HG02623 (cell line): ENCODE data around the gene MLLT1.

Experiments used
- ATAC-seq: cut with Tn5 transposase; IDR thresholded peaks from one replicate; pipeline ENCODE4 v1.9.1; 2021; ENCODE audit warnings: moderate library complexity; ENCODE audit not compliant: unreplicated experiment

MLLT1 gene

DNA sequence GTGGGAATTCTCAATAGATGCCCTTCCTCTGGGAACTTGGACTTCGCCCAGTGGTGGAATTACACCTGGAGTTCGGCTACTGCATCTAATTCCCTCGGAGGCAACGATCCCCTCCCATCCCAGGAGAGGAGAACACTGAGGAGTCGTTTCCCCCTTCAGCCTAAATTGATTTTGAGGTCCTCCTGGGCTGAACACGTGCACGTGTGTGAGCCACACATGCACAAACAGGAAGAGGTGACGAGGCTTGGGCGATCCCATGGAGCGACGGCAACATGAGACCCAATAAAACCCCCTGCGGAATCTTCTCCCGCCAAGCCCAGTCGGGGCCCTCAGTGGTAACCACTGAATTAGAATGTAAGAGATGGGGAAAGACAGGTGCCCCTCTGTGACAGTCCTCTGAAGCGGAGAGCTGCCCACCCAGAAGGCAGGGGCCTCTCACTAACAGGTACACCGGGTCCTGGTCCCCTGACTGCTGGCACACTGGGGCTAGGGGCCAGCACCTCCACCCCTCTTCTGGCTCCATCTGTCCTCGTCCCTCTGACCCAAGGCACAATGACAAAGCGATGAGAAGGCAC is 4.5 kb downstream of the MLLT1 start:
- ATAC-seq: no peak

- no peak for ATAC-seq
These were observed 5.0 kb downstream of the MLLT1 start for GRCh38 chr19:6274756-6275155.

- no peak for ATAC-seq
These were observed 5.8 kb downstream of the MLLT1 start for GRCh38 chr19:6273701-6274601.

DNA sequence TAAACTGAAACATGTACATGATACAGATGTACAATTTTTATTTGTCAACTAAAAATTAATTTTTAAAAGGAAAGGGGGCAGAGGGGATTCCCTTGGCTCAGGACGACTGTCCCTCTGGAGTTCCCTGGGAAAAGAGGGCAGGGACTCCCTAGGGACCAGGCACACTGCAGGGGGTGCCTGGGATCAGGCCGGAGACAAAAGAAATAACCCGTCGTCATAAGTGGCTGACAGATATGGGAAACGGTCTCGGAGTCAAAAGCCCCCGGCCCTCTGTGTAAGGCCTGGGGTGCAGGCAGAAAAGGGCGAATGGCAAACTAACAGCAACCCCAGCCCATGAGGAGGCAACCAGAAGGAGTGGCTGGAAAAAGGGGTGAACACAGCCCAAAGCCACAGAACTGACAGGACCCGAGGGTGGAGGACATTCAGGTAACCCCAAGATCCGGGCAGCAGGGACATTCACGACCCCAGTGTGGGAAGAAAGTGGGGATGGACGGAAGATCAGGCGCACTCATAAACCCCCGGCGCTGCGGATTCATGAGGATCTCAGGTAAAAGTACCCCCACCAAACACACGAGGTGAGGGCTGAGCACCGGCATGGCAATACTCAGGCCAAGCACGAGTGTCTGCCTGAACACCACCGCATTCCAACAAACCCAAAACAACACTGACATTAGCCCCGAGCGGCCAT is 6.7 kb downstream of the MLLT1 start:
- no peak for ATAC-seq

DNA sequence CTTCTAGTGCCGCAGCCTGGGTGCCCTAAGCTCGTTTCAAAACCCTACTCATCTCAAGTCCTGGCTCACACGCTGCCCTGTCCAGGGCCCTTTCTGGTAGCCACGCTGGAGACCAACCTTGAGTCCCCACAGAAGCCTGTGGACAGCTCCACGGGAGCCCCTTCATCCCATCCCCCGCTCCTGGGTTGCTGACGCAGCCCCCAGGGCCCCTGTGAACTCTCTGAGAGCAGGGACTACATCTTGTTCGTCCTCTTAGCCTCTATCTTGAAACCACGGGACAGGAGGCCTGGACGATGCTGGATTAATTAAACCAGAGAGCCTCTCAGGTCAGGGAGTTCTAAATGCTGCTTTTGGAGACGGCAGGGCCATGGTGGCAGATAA is 7.4 kb downstream of the MLLT1 start:
- ATAC-seq: no peak

- no peak for ATAC-seq
These were observed 7.9 kb downstream of the MLLT1 start for GRCh38 chr19:6271721-6272410.

DNA sequence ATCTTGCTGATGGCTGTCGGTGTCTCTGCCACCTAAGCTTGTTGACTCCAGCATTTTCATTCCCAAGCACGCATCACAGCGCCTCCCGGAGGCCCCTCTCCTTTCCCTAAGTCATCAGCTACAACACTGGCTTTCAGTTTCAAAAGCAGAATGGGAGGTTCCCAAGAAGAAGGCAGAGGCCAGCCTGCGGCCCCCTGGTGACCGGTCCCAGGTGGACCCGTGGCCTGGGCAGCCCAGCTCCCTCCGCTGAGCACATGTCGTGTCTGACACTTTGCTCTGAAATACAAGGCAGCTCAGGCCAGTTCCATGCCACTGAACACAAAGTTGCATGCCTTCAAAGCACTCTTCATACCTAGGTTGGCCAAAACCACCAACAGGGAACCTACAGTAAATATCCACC is 8.5 kb downstream of the MLLT1 start:
- ATAC-seq: no peak

- ATAC-seq: no peak
These were observed 9.0 kb downstream of the MLLT1 start for GRCh38 chr19:6270822-6271221.

DNA sequence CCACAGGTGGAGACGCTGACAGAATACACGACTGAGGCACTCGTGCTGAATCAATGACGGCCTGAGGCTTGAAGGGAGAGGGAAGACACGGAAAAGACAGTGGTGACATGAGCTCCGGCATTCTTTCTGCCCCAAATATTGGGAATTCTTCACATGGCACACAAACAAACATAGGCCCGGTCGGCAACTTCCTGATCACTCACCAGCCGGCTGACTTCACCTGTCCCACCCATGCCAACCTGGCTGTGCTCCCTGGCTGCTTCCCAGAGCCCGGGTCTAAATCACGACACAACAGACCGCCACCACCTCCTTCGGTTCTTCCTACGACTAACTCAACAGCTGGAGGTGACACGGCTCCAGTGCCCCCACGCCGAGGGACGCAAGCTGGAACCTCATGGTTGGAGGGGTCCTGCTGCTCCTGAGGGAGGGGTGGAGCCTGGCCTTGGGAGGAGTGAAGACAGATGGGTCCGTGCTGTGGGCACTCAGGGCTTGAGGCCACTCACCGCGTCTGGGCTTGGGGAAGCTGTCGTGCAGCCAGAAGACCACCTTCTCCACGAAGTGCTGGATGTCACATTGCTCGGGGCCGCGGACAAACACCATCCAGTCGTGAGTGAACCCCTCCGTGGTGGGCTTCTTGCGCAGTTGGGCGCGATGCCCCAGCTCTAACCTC is 9.6 kb downstream of the MLLT1 start:
- ATAC-seq: no peak

DNA sequence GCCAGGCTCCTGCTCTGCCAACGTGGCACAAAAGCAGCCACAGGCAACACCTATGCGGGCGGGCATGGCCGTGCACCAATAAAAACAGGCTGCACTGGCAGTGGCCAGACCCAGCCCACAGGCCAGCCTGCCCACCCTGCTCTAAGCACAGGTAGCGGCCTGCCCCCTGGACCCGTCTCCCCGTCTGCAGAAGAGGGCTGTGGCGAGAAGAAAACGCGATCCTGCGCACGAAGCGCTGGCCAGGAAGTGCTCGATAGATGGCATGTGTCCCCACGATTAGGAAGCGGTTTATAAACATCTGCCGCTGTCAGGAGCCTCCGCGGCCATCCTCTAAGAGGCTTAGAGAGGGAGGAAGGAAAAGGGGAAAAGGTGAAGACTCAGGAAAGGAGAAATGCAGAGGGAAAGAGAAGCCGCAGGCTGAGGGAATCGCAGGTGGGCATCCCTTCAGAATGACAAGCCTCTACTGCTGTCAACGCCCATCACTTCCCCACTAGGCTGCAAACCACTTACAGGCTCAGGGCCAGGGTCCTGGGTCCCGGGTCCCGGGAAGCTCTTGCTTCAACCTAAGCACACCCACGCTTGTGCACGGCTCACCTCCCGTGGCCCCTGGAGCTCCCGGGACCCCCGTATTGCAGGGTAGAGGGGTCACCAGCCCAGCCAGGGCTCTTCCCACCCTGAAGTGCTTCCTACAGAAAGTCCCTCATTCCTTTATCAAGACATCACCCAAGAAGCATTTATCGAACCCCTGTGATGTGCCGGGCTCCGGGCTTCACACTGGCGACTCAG is 10.5 kb downstream of the MLLT1 start:
- ATAC-seq: no peak

GRCh38 chr19:6268382-6268771 is 11.4 kb downstream of the MLLT1 start:
- no peak for ATAC-seq

- ATAC-seq: no peak
These were observed 12.0 kb downstream of the MLLT1 start for GRCh38 chr19:6267552-6268381.

DNA sequence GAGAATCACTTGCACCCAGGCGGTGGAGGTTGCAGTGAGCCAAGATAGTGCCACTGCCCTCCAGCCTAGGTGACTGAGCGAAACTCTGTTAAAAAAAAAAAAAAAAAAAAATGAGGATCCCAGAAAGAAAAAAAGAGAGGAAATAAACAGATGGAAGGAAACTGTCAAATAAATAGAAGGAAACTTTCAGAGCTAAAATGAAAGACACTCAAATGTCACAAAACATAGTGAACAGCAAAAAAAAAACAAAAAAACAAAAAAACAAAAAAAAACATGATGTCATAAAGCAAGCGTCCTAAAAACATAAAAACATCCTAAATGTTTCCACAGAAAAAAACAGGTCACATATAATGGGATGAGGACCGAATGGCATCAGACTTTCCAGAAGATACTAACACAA is 15.0 kb downstream of the MLLT1 start:
- no peak for ATAC-seq

- no peak for ATAC-seq
These were observed 15.9 kb downstream of the MLLT1 start for GRCh38 chr19:6263735-6264444.

DNA sequence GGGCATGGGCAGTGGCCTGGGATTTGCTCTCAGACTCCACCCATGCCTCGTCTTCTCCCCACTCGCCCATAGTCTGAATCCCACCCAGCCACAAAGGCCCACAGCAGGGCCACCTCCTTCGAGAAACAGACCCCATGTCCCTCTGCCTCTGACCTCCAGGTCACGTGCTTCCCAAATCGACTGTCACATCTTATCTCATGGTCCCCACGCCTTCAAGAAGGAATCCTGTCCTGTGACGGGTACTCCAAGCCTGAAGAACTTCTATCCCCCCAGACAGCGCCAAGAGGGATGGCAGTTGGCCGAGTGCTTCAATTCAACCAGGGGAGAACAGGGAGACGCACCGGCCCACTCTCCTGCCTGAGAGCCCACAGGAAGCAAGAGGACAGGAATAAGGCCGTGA is 16.5 kb downstream of the MLLT1 start:
- no peak for ATAC-seq

- ATAC-seq: no peak
These were observed 17.3 kb downstream of the MLLT1 start for GRCh38 chr19:6262519-6262918.

DNA sequence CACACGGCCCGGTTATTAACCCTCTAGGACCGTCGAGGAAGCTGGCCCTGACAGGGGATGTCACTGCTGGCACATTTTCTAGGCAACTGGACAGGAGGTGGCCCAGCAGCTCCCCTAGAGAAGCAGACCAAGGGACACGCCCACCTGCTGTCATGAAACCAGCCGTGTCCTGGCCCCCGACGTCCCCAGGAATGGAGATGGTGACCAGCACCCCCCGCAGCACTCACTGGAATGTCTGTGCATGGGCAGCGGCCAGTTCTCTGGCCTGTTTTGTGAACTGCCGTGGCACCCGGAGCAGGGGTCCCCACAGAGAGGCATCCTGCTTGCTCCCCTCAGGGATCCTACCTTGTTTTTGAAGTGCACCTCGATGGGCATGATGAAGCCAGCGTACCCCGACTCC is 17.9 kb downstream of the MLLT1 start:
- no peak for ATAC-seq

DNA sequence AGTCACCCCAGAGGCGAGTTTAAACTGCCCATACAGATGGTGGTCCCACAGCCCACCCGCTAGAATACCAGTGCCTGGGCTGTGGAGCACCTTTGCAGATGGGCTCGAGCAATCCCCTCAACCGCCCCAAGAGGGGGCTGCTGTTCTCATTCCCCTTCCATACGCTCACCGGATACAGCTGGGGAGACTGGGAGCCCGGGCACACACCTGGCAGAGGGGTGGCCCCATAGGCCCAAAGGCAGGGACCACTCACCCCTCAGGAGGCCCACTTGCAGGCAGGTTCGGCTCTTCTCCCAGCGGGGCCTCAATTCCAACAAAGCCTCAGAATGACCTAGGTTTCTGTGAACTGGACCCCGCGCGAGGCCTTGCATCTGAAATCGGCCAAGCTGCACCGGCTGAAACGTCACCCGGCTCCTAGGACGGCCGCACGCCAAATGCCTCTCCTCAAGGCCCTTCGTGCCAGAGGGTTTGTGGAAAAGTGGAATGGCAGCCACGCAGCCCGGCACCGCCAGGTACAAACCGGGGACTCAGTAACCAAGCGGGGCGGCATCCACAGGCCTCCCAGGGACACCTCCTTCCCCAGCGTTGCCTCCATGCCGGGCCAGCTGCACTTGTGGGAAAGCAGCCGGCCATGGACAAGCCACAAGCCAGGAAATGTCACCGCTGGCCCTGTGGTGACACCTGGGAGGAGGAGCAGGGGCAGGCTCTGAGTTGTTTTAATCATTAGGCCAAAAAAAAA is 18.7 kb downstream of the MLLT1 start:
- ATAC-seq: no peak
